ENCODE measurements around the gene ZFYVE28. TPM values are rescaled to one million over a fixed set of nuclear protein-coding genes. Genes with fewer than 3 reads are reported as not detected.

ZFYVE28 gene
- total and polyA plus RNA-seq, 2 of the 8 experiments (the other 6 are each of a cell fraction or from before 2014, with no cell fraction given) = 1.7 to 4.9 TPM

DNA sequence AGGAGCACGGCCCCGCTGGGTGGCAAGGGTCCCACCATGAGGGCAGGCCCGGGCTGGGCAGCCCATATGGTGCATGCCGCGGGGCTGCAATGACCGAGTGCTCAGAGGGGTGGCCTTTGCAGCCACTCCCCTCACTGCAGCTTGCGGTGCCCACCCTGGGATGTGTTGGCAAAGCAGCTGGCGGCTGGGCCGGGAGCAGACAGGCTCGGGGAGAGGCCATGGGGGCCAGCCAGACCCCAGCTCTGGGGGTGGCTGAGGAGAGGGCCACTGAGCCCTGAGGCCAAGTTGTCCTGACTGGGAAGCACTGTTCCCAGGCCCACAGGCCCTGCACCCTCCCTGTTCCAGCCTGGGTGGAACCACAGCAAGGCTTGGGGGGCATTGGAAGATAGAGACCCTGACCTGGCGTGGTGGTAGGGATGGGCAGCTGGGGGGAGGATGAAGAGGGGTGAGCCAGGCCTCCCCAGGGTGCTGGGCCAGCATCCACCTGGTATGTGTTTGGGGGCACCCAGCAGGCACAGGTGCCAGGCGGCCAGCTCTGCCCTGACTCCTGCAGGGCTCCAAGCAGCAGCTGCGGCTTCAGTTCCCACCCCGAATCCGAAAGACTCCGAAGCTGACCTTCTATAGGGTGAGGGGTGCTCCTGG is 32.1 kb upstream of the ZFYVE28 start:
- no peak for FAIRE-seq
- H3K79me2 ChIP-seq (ENCODE audit: control insufficient read depth in 1 of 2, insufficient read depth in 2 of 2, low read length in 2 of 2) = no peaks in the 10 kb centered on the region

More for the DNA sequence above, 32.1 kb upstream of the ZFYVE28 start:
- ChIA-PET POLR2A (ENCODE audit: partially characterized antibody) (interaction anchor here (1.3 kb wide), 1 partner anchor 18 kb away, joined by 4 read pairs; the partner anchor contains the start of gene RNF4), CTCF (ENCODE audit: partially characterized antibody) (interaction anchor here (0.8 to 5.7 kb wide), 7 partner anchors 8 to 230 kb away, joined by 3 to 53 read pairs (median 3); no protein-coding TSS in a partner anchor)
- peaks cover 0 to 3% of the 10 kb centered on the region in 2 experiments for H4K20me1 ChIP-seq (replicated peaks in 1 of 2; ENCODE audit: control insufficient read depth in 1 of 2, insufficient read depth in 2 of 2, low read length in 2 of 2)
- no peak overlapping the region for H2BK20ac ChIP-seq (ENCODE audit: low read length)
- no peak overlapping the region for H3K18ac ChIP-seq (ENCODE audit: extremely low read depth, low read length)
- DNase-seq (ENCODE audit: low read depth in 1 of 2, low spot score in 2 of 2) = no peak
- no peaks in the 10 kb centered on the region for H3K9me3 ChIP-seq (ENCODE audit: insufficient read depth in 2 of 2, low read depth in 1 of 2, low read length in 1 of 2)
- no peak overlapping the region for H3K14ac ChIP-seq (ENCODE audit: insufficient read length)
- H3K27me3 ChIP-seq (replicated peaks in 1 of 4; ENCODE audit: control insufficient read depth in 3 of 4, extremely low read depth in 1 of 4, insufficient read depth in 3 of 4, low read length in 3 of 4) = no peaks in the 10 kb centered on the region
- H2BK5ac ChIP-seq (ENCODE audit: low read depth, low read length) = no peak overlapping the region
- H4K91ac ChIP-seq (replicated peaks; ENCODE audit: insufficient read length, low read length) = no peak overlapping the region
- peaks cover 15% of the 10 kb centered on the region; the same call in 1 of the 2 replicates for H3K23me2 ChIP-seq (ENCODE audit: low read depth, low read length)
- no peak overlapping the region for H2AFZ ChIP-seq (ENCODE audit: low read length)
- H3K4me2 ChIP-seq (ENCODE audit: insufficient read depth in 1 of 2, low read depth in 2 of 2, low read length in 2 of 2) = no peak overlapping the region
- no peak overlapping the region for H2BK120ac ChIP-seq (replicated peaks; ENCODE audit: low read depth, low read length)
- H4K5ac ChIP-seq (ENCODE audit: insufficient read length, low read depth, low read length) = no peak overlapping the region
- WGBS, 2 experiments (ENCODE audit: extremely low coverage in 1 of 2, insufficient coverage in 1 of 2, insufficient read length in 1 of 2, insufficient replicate concordance in 2 of 2, low coverage in 1 of 2, low lambda C conversion rate in 2 of 2, missing lambda C conversion rate in 1 of 2) = 95% methylated on average over 16 of the region's 16 CpGs; no CpG with 5 or more reads in 1 of the 2 experiments
- no peak overlapping the region for H3K56ac ChIP-seq (replicated peaks; ENCODE audit: insufficient read length, low read depth, low read length)
- no peak overlapping the region for H2AK5ac ChIP-seq (ENCODE audit: low read depth, low read length)
- H2BK15ac ChIP-seq (ENCODE audit: low read length) = no peak overlapping the region
- no peaks in the 10 kb centered on the region for H3K4me1 ChIP-seq (replicated peaks in 1 of 4; ENCODE audit: control insufficient read depth in 3 of 4, insufficient read depth in 4 of 4, low read length in 3 of 4)
- no peaks in the 10 kb centered on the region for H3K79me1 ChIP-seq (ENCODE audit: low read depth, low read length)
- H3K27ac ChIP-seq (ENCODE audit: low read depth, low read length) = no peak overlapping the region
- H3K36me3 ChIP-seq (ENCODE audit: control insufficient read depth in 2 of 4, insufficient read depth in 4 of 4, low read length in 3 of 4) = no peaks in the 10 kb centered on the region
- no peak overlapping the region for H3K4me3 ChIP-seq (ENCODE audit: extremely low read depth in 1 of 4, insufficient read depth in 2 of 4, low read depth in 3 of 4, low read length in 4 of 4)
- no peak overlapping the region for H3K9ac ChIP-seq (replicated peaks in 1 of 4; ENCODE audit: extremely low read depth in 1 of 4, low read depth in 3 of 4, low read length in 3 of 4)
- H4K8ac ChIP-seq (ENCODE audit: extremely low read depth, insufficient read depth, low read length) = no peak overlapping the region; the same call in 1 of the 2 replicates
- no peak overlapping the region for H2BK12ac ChIP-seq (ENCODE audit: low read depth, low read length)
- no peak overlapping the region for H3K23ac ChIP-seq (ENCODE audit: insufficient read length)
- no peak for TF ChIP-seq SP4 (IDR thresholded peaks at IDR 0.05; ENCODE audit: low read length)
- no peak overlapping the region for H3K4ac ChIP-seq (replicated peaks; ENCODE audit: insufficient read length, low read depth, low read length)

All from H1 (cell line).